Stimulated activated CD8-positive, alpha-beta memory T cell treated with anti-CD3 and anti-CD28 coated beads, Interleukin-15, amount 100 ng/mL, for 24 hours (primary cell): ENCODE data around the gene TRIM17.
"Not testable (repeated sequence)": the region's sequence is repeated elsewhere in the genome, so short reads cannot be mapped to it uniquely, and the experiment has no call there.

Experiments
- DNase-seq: peaks from one replicate; pipeline ENCODE4 v3.0.0-alpha.2; 2020; ENCODE audit warnings: low read depth

Gene TRIM17

GRCh38 chr1:228448372-228448771, 31.7 kb upstream of the TRIM17 start:
- DNase-seq = no peak

- DNase-seq = no peak
Observed at GRCh38 chr1:228446852-228447251, 30.2 kb upstream of the TRIM17 start.

- DNase-seq = no peak
Observed at GRCh38 chr1:228445843-228446650, 29.4 kb upstream of the TRIM17 start.

GRCh38 chr1:228445490-228445842, 28.8 kb upstream of the TRIM17 start:
- no peak for DNase-seq

- no peak for DNase-seq
Observed at GRCh38 chr1:228443395-228443794, 26.7 kb upstream of the TRIM17 start.

- no peak for DNase-seq
Observed at GRCh38 chr1:228440761-228441500, 24.3 kb upstream of the TRIM17 start.

GRCh38 chr1:228438266-228438665, 21.6 kb upstream of the TRIM17 start:
- DNase-seq = no peak

- no peak for DNase-seq
Observed at GRCh38 chr1:228437424-228437962, 20.8 kb upstream of the TRIM17 start.

GRCh38 chr1:228434689-228435088, 18.0 kb upstream of the TRIM17 start:
- DNase-seq = no peak

- not testable (repeated sequence) for DNase-seq
Observed at GRCh38 chr1:228433337-228434053, 16.8 kb upstream of the TRIM17 start.

GRCh38 chr1:228430243-228430642, 13.6 kb upstream of the TRIM17 start:
- DNase-seq = no peak

- DNase-seq = no peak
Observed at GRCh38 chr1:228429698-228430097, 13.0 kb upstream of the TRIM17 start.

GRCh38 chr1:228429007-228429406, 12.3 kb upstream of the TRIM17 start:
- DNase-seq = no peak

GRCh38 chr1:228428412-228428811, 11.8 kb upstream of the TRIM17 start:
- no peak for DNase-seq

- no peak for DNase-seq
Observed at GRCh38 chr1:228426518-228427175, 10.0 kb upstream of the TRIM17 start.

- DNase-seq = no peak
Observed at GRCh38 chr1:228424685-228425660, 8.3 kb upstream of the TRIM17 start.

GRCh38 chr1:228423404-228424053, 6.9 kb upstream of the TRIM17 start:
- no peak for DNase-seq

- no peak for DNase-seq
Observed at GRCh38 chr1:228420968-228421826, 4.5 kb upstream of the TRIM17 start.

GRCh38 chr1:228417483-228418203, 982 bp upstream of the TRIM17 start:
- no peak for DNase-seq
